ENCODE measurements around the gene NDUFAF3.
A peak's percentile ranks its signal among the peaks of the same experiment; 100 is the strongest.

Gene NDUFAF3

GRCh38 chr3:48989126-48989795, 32.7 kb upstream of the NDUFAF3 start:
- TF ChIP-seq TCF12 (IDR thresholded peaks at IDR 0.05; ENCODE audit: low read depth) = no peak
- TF ChIP-seq ZBTB7A (IDR thresholded peaks at IDR 0.05; ENCODE audit: low read depth) = 0 out of 2 replicates have a peak, but pooled peaks have one; percentile 46
- no peak for TF ChIP-seq EGR1 (IDR thresholded peaks at IDR 0.05)
- TF ChIP-seq MAX (IDR thresholded peaks at IDR 0.05) = peak; percentile 92

GRCh38 chr3:48989796-48990635, 31.9 kb upstream of the NDUFAF3 start, which contains the start of gene P4HTM:
Gene P4HTM, plus strand, starts transcription at chr3:48990241. Its CDS starts 16 bp downstream, at chr3:48990257.
- TF ChIP-seq USF1 (IDR thresholded peaks at IDR 0.05) (no peak; the same call in 1 of the 2 replicates), EGR1 (IDR thresholded peaks at IDR 0.05) (peak; percentile 90), YY1 (IDR thresholded peaks at IDR 0.05; ENCODE audit: low read depth) (peak; percentile 78), RAD21 (IDR thresholded peaks at IDR 0.05; ENCODE audit: low read depth) (peak; percentile 12; the same call in 1 of the 2 replicates), CREB1 (IDR thresholded peaks at IDR 0.05; ENCODE audit: low read depth) (no peak), NFIC (IDR thresholded peaks at IDR 0.05) (no peak), TCF12 (IDR thresholded peaks at IDR 0.05; ENCODE audit: low read depth) (peak; percentile 21; the same call in 1 of the 2 replicates), MAX (IDR thresholded peaks at IDR 0.05) (no peak; the same call in none of the 2 replicates), FOXM1 (IDR thresholded peaks at IDR 0.05; ENCODE audit: borderline replicate concordance, low read depth) (no peak), ZBTB7A (IDR thresholded peaks at IDR 0.05; ENCODE audit: low read depth) (peak; percentile 39; the same call in 1 of the 2 replicates), TEAD4 (IDR thresholded peaks at IDR 0.05) (peak; percentile 82), REST (IDR thresholded peaks at IDR 0.05; ENCODE audit: low read depth) (no peak), EP300 (IDR thresholded peaks at IDR 0.05; ENCODE audit: borderline replicate concordance) (peak; percentile 5; the same call in 1 of the 2 replicates), TAF1 (IDR thresholded peaks at IDR 0.05; ENCODE audit: low read depth) (no peak; the same call in 1 of the 2 replicates), CEBPB (IDR thresholded peaks at IDR 0.05) (no peak)

- TF ChIP-seq USF1 (IDR thresholded peaks at IDR 0.05) (peak; percentile 91), CEBPB (IDR thresholded peaks at IDR 0.05) (no peak), YY1 (IDR thresholded peaks at IDR 0.05; ENCODE audit: low read depth) (peak; percentile 79), TCF12 (IDR thresholded peaks at IDR 0.05; ENCODE audit: low read depth) (0 out of 2 replicates have a peak, but pooled peaks have one; percentile 16), MAX (IDR thresholded peaks at IDR 0.05) (peak; percentile 51), RAD21 (IDR thresholded peaks at IDR 0.05; ENCODE audit: low read depth) (no peak), TAF1 (IDR thresholded peaks at IDR 0.05; ENCODE audit: low read depth) (0 out of 2 replicates have a peak, but pooled peaks have one; percentile 58)
These were observed 31.1 kb upstream of the NDUFAF3 start for GRCh38 chr3:48990636-48991469.

- TF ChIP-seq ZBTB7A (IDR thresholded peaks at IDR 0.05; ENCODE audit: low read depth) (no peak), NFIC (IDR thresholded peaks at IDR 0.05) (no peak), TEAD4 (IDR thresholded peaks at IDR 0.05) (no peak), RAD21 (IDR thresholded peaks at IDR 0.05; ENCODE audit: low read depth) (no peak), USF1 (IDR thresholded peaks at IDR 0.05) (no peak), EGR1 (IDR thresholded peaks at IDR 0.05) (no peak), TAF1 (IDR thresholded peaks at IDR 0.05; ENCODE audit: low read depth) (no peak)
These were observed 29.9 kb upstream of the NDUFAF3 start for GRCh38 chr3:48991851-48992545.

GRCh38 chr3:48993834-48994233, 28.1 kb upstream of the NDUFAF3 start:
- TF ChIP-seq YY1 (IDR thresholded peaks at IDR 0.05; ENCODE audit: low read depth) (no peak), CREB1 (IDR thresholded peaks at IDR 0.05; ENCODE audit: low read depth) (no peak), EGR1 (IDR thresholded peaks at IDR 0.05) (no peak), FOXM1 (IDR thresholded peaks at IDR 0.05; ENCODE audit: borderline replicate concordance, low read depth) (no peak), MAX (IDR thresholded peaks at IDR 0.05) (no peak), REST (IDR thresholded peaks at IDR 0.05; ENCODE audit: low read depth) (no peak), TAF1 (IDR thresholded peaks at IDR 0.05; ENCODE audit: low read depth) (no peak), TCF12 (IDR thresholded peaks at IDR 0.05; ENCODE audit: low read depth) (no peak)
